GM10248 (cell line): ENCODE measurements around the gene KCNJ9.

ENCODE experiments used
- CTCF ChIA-PET: fragments of 300-600 bp; sonication (Branson Sonifier 250); formaldehyde crosslinking; extraction: SDS; loops from one replicate; lab custom pipeline; 2021; ENCODE audit warnings: antibody characterized with exemption; lab: Yijun Ruan, JAX
- POLR2A ChIA-PET: fragments of 350-650 bp; sonication (Branson Sonifier 250); formaldehyde crosslinking; extraction: SDS; loops from one replicate; lab custom pipeline; 2020; ENCODE audit warnings: antibody characterized with exemption; lab: Yijun Ruan, JAX
- DNase-seq: peaks from one replicate; pipeline ENCODE4 v3.0.0; 2012; ENCODE audit errors: extremely low spot score
- TF ChIP-seq, protein P1 (sequence below): IDR thresholded peaks from 2 replicates; pipeline ENCODE4 v1.5.1; 2012; ENCODE audit warnings: mild to moderate bottlenecking, low read depth; ENCODE audit errors: extremely low read depth, missing control alignments, control extremely low read depth

KCNJ9 gene

DNA sequence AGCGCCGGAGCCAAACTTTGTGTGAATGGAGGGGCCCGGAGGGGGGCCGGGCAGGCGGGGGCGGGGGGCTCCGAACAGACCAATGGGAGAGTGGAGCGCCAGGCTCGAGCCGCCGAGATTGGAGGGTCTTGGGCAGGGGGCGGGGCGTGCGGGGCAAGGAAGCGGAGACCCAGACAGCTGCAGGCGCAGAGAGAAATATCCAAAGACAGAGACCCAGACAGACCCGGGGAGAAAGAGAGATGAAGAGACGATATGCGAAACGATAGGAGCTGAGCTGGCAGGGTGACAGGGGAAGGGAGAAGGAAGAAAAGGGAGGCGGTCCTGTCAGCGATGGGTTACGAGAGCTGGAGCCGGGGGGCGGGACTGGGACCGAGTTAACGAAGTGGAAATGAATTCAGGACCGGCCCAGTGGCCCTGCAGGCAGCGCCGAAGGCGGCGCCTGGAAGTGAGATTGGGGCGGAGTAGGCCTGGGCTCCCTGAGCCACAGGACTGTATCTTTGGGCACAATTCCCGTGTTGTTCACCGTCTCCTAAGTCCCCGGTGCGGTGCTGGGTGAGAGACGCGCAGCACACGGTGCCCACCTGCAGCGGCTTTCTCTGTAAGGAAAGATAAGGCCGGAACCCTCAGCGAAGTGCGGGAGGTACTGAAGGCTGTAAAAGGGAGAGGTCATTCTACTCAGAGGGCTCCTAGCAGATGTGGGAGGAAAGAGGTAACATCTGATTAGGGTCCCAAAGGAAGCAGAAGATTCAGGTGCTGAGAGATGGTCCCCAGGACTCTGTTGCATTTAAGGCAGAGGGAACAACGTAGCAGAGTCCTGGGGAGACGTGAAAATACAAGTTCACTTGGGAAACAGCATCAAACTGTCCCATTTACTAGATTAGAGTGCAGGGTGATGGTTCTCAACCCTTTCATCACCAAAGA is 10.8 kb upstream of the KCNJ9 start:
- peak; percentile 76 for DNase-seq
- ChIA-PET POLR2A (no interaction called here), CTCF (interaction anchor here (1.1 to 45.2 kb wide), 3 partner anchors 9 to 305 kb away, joined by 3 to 983 read pairs (median 983); partner anchors contain the start of genes IGSF8, KCNJ10 and KCNJ9)
- TF ChIP-seq, protein P1, sequence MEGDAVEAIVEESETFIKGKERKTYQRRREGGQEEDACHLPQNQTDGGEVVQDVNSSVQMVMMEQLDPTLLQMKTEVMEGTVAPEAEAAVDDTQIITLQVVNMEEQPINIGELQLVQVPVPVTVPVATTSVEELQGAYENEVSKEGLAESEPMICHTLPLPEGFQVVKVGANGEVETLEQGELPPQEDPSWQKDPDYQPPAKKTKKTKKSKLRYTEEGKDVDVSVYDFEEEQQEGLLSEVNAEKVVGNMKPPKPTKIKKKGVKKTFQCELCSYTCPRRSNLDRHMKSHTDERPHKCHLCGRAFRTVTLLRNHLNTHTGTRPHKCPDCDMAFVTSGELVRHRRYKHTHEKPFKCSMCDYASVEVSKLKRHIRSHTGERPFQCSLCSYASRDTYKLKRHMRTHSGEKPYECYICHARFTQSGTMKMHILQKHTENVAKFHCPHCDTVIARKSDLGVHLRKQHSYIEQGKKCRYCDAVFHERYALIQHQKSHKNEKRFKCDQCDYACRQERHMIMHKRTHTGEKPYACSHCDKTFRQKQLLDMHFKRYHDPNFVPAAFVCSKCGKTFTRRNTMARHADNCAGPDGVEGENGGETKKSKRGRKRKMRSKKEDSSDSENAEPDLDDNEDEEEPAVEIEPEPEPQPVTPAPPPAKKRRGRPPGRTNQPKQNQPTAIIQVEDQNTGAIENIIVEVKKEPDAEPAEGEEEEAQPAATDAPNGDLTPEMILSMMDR, result no peak

GRCh38 chr1:160071289-160071688 is 10.0 kb upstream of the KCNJ9 start:
- CTCF ChIA-PET, result interaction anchor here (0.8 to 45.2 kb wide), 4 partner anchors 10 to 305 kb away, joined by 3 to 983 read pairs (median 494); partner anchors contain the start of genes IGSF8, KCNJ10 and KCNJ9
- DNase-seq, result no peak
- POLR2A ChIA-PET, result no interaction called here
- TF ChIP-seq, protein P1, result no peak

- ChIA-PET CTCF (interaction anchor here (3.3 to 45.2 kb wide), 3 partner anchors 10 to 67 kb away, joined by 12 to 983 read pairs (median 983); partner anchors contain the start of genes IGSF8, KCNJ10 and KCNJ9), POLR2A (no interaction called here)
- TF ChIP-seq, protein P1, result no peak
- DNase-seq, result no peak
Observed at GRCh38 chr1:160074865-160075264, 6.5 kb upstream of the KCNJ9 start.

DNA sequence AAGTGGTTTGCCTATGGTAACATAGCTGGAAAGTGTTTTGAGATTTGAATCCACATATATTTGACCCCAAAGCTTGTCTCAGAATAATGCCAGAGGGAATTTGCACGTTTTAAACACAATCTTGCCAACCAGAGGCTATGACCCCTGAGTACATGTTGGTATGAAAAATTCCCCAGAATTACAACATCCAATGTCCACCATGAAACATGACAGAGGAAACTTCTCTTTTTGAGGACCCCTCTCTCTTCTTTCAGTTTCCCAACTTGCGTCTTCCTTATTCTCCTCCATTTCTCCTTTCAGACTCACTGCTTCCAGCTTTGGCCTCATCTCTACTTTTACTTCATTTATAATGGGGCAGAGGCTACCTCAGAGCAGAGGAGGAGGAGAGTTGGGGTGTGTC is 5.5 kb upstream of the KCNJ9 start:
- TF ChIP-seq, protein P1, result no peak
- POLR2A ChIA-PET, result no interaction called here
- no peak for DNase-seq
- CTCF ChIA-PET, result interaction anchor here (30.0 to 45.2 kb wide), 2 partner anchors 9 to 15 kb away, joined by 983 read pairs; partner anchors contain the start of genes IGSF8, KCNJ10 and KCNJ9

GRCh38 chr1:160076295-160076694 is 5.0 kb upstream of the KCNJ9 start:
- no peak for DNase-seq
- CTCF ChIA-PET, result interaction anchor here (30.0 to 45.2 kb wide), 2 partner anchors 8 to 15 kb away, joined by 983 read pairs; partner anchors contain the start of genes IGSF8, KCNJ10 and KCNJ9
- POLR2A ChIA-PET, result no interaction called here
- TF ChIP-seq, protein P1, result no peak

- TF ChIP-seq, protein P1, result no peak
- no peak for DNase-seq
- ChIA-PET CTCF (interaction anchor here (0.7 to 45.2 kb wide), 15 partner anchors 7 to 874 kb away, joined by 3 to 983 read pairs (median 5); partner anchors contain the start of genes IGSF8, KCNJ10, KCNJ9 and NHLH1), POLR2A (no interaction called here)
Observed at GRCh38 chr1:160077486-160077885, 3.9 kb upstream of the KCNJ9 start.
